HCT116 (cell line): ENCODE results near the gene SPATA31E1. TPM values are rescaled to one million over a fixed set of nuclear protein-coding genes. Genes with fewer than 3 reads are reported as not detected.
A peak's percentile ranks its signal among the peaks of the same experiment; 100 is the strongest.

Source experiments
- ATAC-seq: fragments of 200-7000 bp; cut with Tn5 transposase; 2 replicates; pipeline ENCODE4 v1.9.1; 2020; ENCODE audit warnings: mild to moderate bottlenecking, moderate library complexity
- BruUV-seq: library from RNA; stranded (reverse); fragments of 400-500 nt; replicated peaks from 2 replicates; lab custom pipeline; 2021; lab: Mats Ljungman, UMichigan
- CTCF ChIA-PET: fragments of 300-600 bp; sonication (Branson Sonifier 250); formaldehyde crosslinking; loops from one replicate; lab custom pipeline; 2021; ENCODE audit warnings: antibody characterized with exemption; lab: Charles Lee
- POLR2A ChIA-PET: fragments of 300-600, 350-600 bp; sonication (Branson Sonifier 250); formaldehyde crosslinking; loops from one replicate; lab custom pipeline; 2021; ENCODE audit warnings: antibody characterized with exemption; lab: Charles Lee
- RAD21 ChIA-PET, 2 experiments: fragments of 300-600 bp; sonication (Branson Sonifier 250); formaldehyde crosslinking; loops; one replicate each; lab custom pipeline; 2023; ENCODE audit warnings: low total read pairs in 2 of 2; ENCODE audit not compliant: uncharacterized antibody in 2 of 2, unreplicated experiment in 2 of 2, low non-redundant PET in 1 of 2; lab: Charles Lee
- DNase-seq: peaks from one replicate; pipeline ENCODE4 v3.0.0-alpha.2; 2010; ENCODE audit warnings: low read depth, low spot score
- H2AFZ ChIP-seq: fragments of 200-600 bp; shearing (Covaris generic), sonication (generic); 2 replicates; pipeline ENCODE4 v1.6.1; 2017; ENCODE audit warnings: low read depth, mixed run types, mixed read lengths, antibody characterized with exemption, low read length; ENCODE audit not compliant: poor library complexity, severe bottlenecking
- H3K27ac ChIP-seq: 2 replicates; pipeline ENCODE4 v1.5.1; 2012; ENCODE audit warnings: low read depth, low read length
- H3K27me3 ChIP-seq: fragments of 200-600 bp; sonication (generic); 2 replicates; pipeline ENCODE4 v1.6.1; 2016; ENCODE audit warnings: mixed run types, low read length, mixed read lengths; ENCODE audit not compliant: insufficient read depth
- H3K36me3 ChIP-seq, 2 experiments: fragments of 200-500 bp in 1 of 2; fragments of 200-600 bp in 1 of 2; sonication (Bioruptor generic) in 1 of 2; sonication (generic) in 1 of 2; 2 replicates each; pipeline versions ENCODE4 v1.5.1 to v1.6.1; 2014 to 2016; ENCODE audit warnings: low read length in 2 of 2, inconsistent platforms in 1 of 2, mixed read lengths in 1 of 2, mixed run types in 1 of 2; ENCODE audit not compliant: insufficient read depth in 2 of 2, control insufficient read depth in 1 of 2
- H3K4me1 ChIP-seq, 2 experiments: fragments of 200-600 bp in 1 of 2; sonication (generic) in 1 of 2; 2 replicates each; pipeline versions ENCODE4 v1.5.1 to v1.6.1; 2012 to 2017; ENCODE audit warnings: low read length in 2 of 2, inconsistent platforms in 1 of 2, mild to moderate bottlenecking in 1 of 2, mixed read lengths in 1 of 2, mixed run types in 1 of 2, moderate library complexity in 1 of 2; ENCODE audit not compliant: insufficient read depth in 2 of 2, control insufficient read depth in 1 of 2
- H3K4me2 ChIP-seq: fragments of 200-600 bp; sonication (generic); 2 replicates; pipeline ENCODE4 v1.6.1; 2017; ENCODE audit warnings: mixed run types, low read length, mixed read lengths
- H3K4me3 ChIP-seq, 2 experiments: fragments of 200-600 bp in 1 of 2; sonication (generic) in 1 of 2; replicated peaks in 1 of 2; 2 replicates each; pipeline ENCODE4 v1.5.1; 2011 to 2016; ENCODE audit warnings: low read length in 2 of 2, control low read depth in 1 of 2, low read depth in 1 of 2, mild to moderate bottlenecking in 1 of 2, mixed read lengths in 1 of 2, mixed run types in 1 of 2
- H3K79me2 ChIP-seq: fragments of 200-600 bp; sonication (generic); 2 replicates; pipeline ENCODE4 v1.6.1; 2017; ENCODE audit warnings: mild to moderate bottlenecking, mixed run types, low read length, moderate library complexity, mixed read lengths; ENCODE audit not compliant: insufficient read depth
- H3K9ac ChIP-seq: fragments of 200-600 bp; sonication (generic); 2 replicates; pipeline ENCODE4 v1.6.1; 2016; ENCODE audit warnings: low read length, mixed read lengths
- H3K9me2 ChIP-seq: fragments of 200-600 bp; sonication (generic), shearing (Covaris generic); 2 replicates; pipeline ENCODE4 v1.6.1; 2017; ENCODE audit warnings: mixed run types, mild to moderate bottlenecking, moderate library complexity; ENCODE audit not compliant: insufficient read depth
- H3K9me3 ChIP-seq, 2 experiments: fragments of 200-500 bp in 1 of 2; fragments of 200-600 bp in 1 of 2; sonication (Bioruptor generic) in 1 of 2; sonication (generic) in 1 of 2; 2 replicates each; pipeline ENCODE4 v1.6.1; 2014 to 2017; ENCODE audit warnings: low read length in 2 of 2, mixed read lengths in 2 of 2, inconsistent platforms in 1 of 2, low read depth in 1 of 2, mild to moderate bottlenecking in 1 of 2, mixed run types in 1 of 2, moderate library complexity in 1 of 2; ENCODE audit not compliant: control insufficient read depth in 1 of 2, insufficient read depth in 1 of 2
- H4K20me1 ChIP-seq: fragments of 200-600 bp; sonication (generic), shearing (Covaris generic); 2 replicates; pipeline ENCODE4 v1.6.1; 2017; ENCODE audit warnings: mixed run types, mild to moderate bottlenecking, moderate library complexity; ENCODE audit not compliant: insufficient read depth
- ATF3 ChIP-seq: IDR thresholded peaks from 2 replicates; pipeline ENCODE4 v1.6.1; 2012
- CBX3 ChIP-seq: IDR thresholded peaks from 2 replicates; pipeline ENCODE4 v1.6.1; 2012; ENCODE audit warnings: low read depth
- CEBPB ChIP-seq: IDR thresholded peaks from 2 replicates; pipeline ENCODE4 v1.6.1; 2012; ENCODE audit warnings: low read depth
- EGR1 ChIP-seq: IDR thresholded peaks from 2 replicates; pipeline ENCODE4 v1.6.1; 2012; ENCODE audit warnings: low read depth
- ELF1 ChIP-seq: IDR thresholded peaks from 2 replicates; pipeline ENCODE4 v1.6.1; 2012; ENCODE audit warnings: low read depth, borderline replicate concordance
- EZH2 ChIP-seq: fragments of 200-600 bp; sonication (generic); IDR thresholded peaks from 2 replicates; pipeline ENCODE4 v1.6.1; 2017; ENCODE audit warnings: antibody characterized with exemption, mixed run types
- FOSL1 ChIP-seq: IDR thresholded peaks from 2 replicates; pipeline ENCODE4 v1.6.1; 2012; ENCODE audit warnings: low read depth
- JUND ChIP-seq: IDR thresholded peaks from 2 replicates; pipeline ENCODE4 v1.6.1; 2012
- POLR2A ChIP-seq: IDR thresholded peaks from 2 replicates; pipeline ENCODE4 v1.7.0; 2011; ENCODE audit warnings: borderline replicate concordance; ENCODE audit not compliant: insufficient read depth, insufficient read length; ENCODE audit errors: extremely low read depth
- RAD21 ChIP-seq: IDR thresholded peaks from 2 replicates; pipeline ENCODE4 v1.6.1; 2012; ENCODE audit warnings: low read depth, mild to moderate bottlenecking
- REST ChIP-seq: IDR thresholded peaks from 2 replicates; pipeline ENCODE4 v1.6.1; 2012; ENCODE audit warnings: low read depth
- SIN3A ChIP-seq: IDR thresholded peaks from 2 replicates; pipeline ENCODE4 v1.6.1; 2012; ENCODE audit warnings: low read depth
- SP1 ChIP-seq: IDR thresholded peaks from 2 replicates; pipeline ENCODE4 v1.6.1; 2012; ENCODE audit warnings: low read depth
- SRF ChIP-seq: IDR thresholded peaks from 2 replicates; pipeline ENCODE4 v1.6.1; 2012; ENCODE audit warnings: low read depth
- TCF7L2 ChIP-seq: IDR thresholded peaks from 2 replicates; pipeline ENCODE4 v1.7.0; 2011; ENCODE audit warnings: borderline replicate concordance, inconsistent platforms; ENCODE audit not compliant: insufficient read depth, insufficient read length; ENCODE audit errors: extremely low read depth
- YY1 ChIP-seq: IDR thresholded peaks from 2 replicates; pipeline ENCODE4 v1.6.1; 2011; ENCODE audit warnings: low read length, low read depth, moderate library complexity, mild to moderate bottlenecking; ENCODE audit not compliant: insufficient replicate concordance; ENCODE audit errors: extremely low read depth
- ZBTB33 ChIP-seq: IDR thresholded peaks from 2 replicates; pipeline ENCODE4 v1.6.1; 2011; ENCODE audit warnings: mild to moderate bottlenecking, low read length, moderate library complexity; ENCODE audit not compliant: insufficient replicate concordance; ENCODE audit errors: extremely low read depth
- ZFX ChIP-seq: fragments of 450-650 bp; IDR thresholded peaks from 2 replicates; pipeline ENCODE4 v1.6.1; 2017
- ZNF274 ChIP-seq: fragments of 200-500 bp; sonication (Bioruptor generic); IDR thresholded peaks from 2 replicates; pipeline ENCODE4 v1.6.1; 2014; ENCODE audit warnings: mild to moderate bottlenecking, low read depth, low read length, inconsistent platforms
- intact Hi-C: fragments of 100-400 bp; cut with micrococcal nuclease; formaldehyde crosslinking; loops from 2 replicates; pipeline ENCODE4 v1.10.0; 2022
- total RNA-seq: library from RNA; stranded (reverse); gene quantifications from one replicate; pipeline ENCODE4 v1.2.1, GENCODE V29; 2021; ENCODE audit not compliant: unreplicated experiment

The SPATA31E1 gene
- total RNA-seq, 1 experiment from 2014 or later: not detected

- no peak overlapping the region for H3K9ac ChIP-seq
- 0 out of 2 replicates have a peak, but pooled peaks have one; percentile 12 for ATAC-seq
- H3K27me3 ChIP-seq: no peaks in the 10 kb centered on the region
- H2AFZ ChIP-seq: no peak overlapping the region
- no peaks in the 10 kb centered on the region for H3K9me3 ChIP-seq
- RAD21 ChIA-PET: no interaction called here
- POLR2A ChIA-PET: no interaction called here
- no peak for TF ChIP-seq SP1
- no peak for TF ChIP-seq RAD21
- no peak for TF ChIP-seq SRF
- TF ChIP-seq CBX3: no peak
- no peak for TF ChIP-seq EGR1
- no peak for TF ChIP-seq EZH2
- TF ChIP-seq JUND: no peak
- no peak for TF ChIP-seq ZFX
- TF ChIP-seq SIN3A: no peak
- no peak for TF ChIP-seq POLR2A
- TF ChIP-seq YY1: no peak
- no peak for TF ChIP-seq CEBPB
- no peak for TF ChIP-seq REST
- no peak for TF ChIP-seq ELF1
- TF ChIP-seq FOSL1: no peak
- TF ChIP-seq ZBTB33: no peak
- no peak for TF ChIP-seq ATF3
- no peak for TF ChIP-seq ZNF274
- TF ChIP-seq TCF7L2: no peak
- no peaks in the 10 kb centered on the region for H3K4me1 ChIP-seq
- no peaks in the 10 kb centered on the region for H3K36me3 ChIP-seq
- H4K20me1 ChIP-seq: no peaks in the 10 kb centered on the region
- no peaks in the 10 kb centered on the region for H3K79me2 ChIP-seq
- no peak overlapping the region for H3K4me3 ChIP-seq
- no TSS peak for BruUV-seq
- H3K4me2 ChIP-seq: no peak overlapping the region
- CTCF ChIA-PET: no interaction called here
- no peak overlapping the region for H3K27ac ChIP-seq
- intact Hi-C loops: no loop called here
- no peaks in the 10 kb centered on the region for H3K9me2 ChIP-seq
- DNase-seq: no peak
These were observed 2.1 kb downstream of the SPATA31E1 start for GRCh38 chr9:87884578-87885459.
